Left lung (tissue), 10 donors: ENCODE measurements around the gene UBE2J2. TPM values are rescaled to one million over a fixed set of nuclear protein-coding genes. Genes with fewer than 3 reads are reported as not detected.

Experiments used
- ATAC-seq: fragments of 200-7000 bp; cut with Tn5 transposase; one replicate; pipeline ENCODE4 v1.9.1; 2020; ENCODE audit warnings: moderate library complexity
- DNase-seq, 4 donors: peaks; one replicate each; pipeline ENCODE4 v3.0.0-alpha.2; 2013 to 2020
- H3K27ac ChIP-seq, 2 donors: fragments of 200-600 bp; sonication (generic) in 1 of 2; one replicate each; pipeline versions ENCODE4 v1.5.0 to v1.8.0; 2020 to 2021
- H3K27me3 ChIP-seq, 2 donors: fragments of 200-600 bp; sonication (generic) in 1 of 2; one replicate each; pipeline versions ENCODE4 v1.5.0 to v1.8.0; 2020 to 2021
- H3K36me3 ChIP-seq, 2 donors: fragments of 200-600 bp; sonication (generic) in 1 of 2; one replicate each; pipeline versions ENCODE4 v1.5.0 to v1.8.0; 2020 to 2021
- H3K4me1 ChIP-seq, 2 donors: fragments of 200-600 bp; one replicate each; pipeline ENCODE4 v1.8.0; 2021
- H3K4me3 ChIP-seq, 2 donors: fragments of 200-600 bp; sonication (generic) in 1 of 2; one replicate each; pipeline versions ENCODE4 v1.5.0 to v1.8.0; 2020 to 2021; ENCODE audit warnings: mild to moderate bottlenecking in 1 of 2
- H3K9me3 ChIP-seq, 2 donors: fragments of 200-600 bp; sonication (generic) in 1 of 2; one replicate each; pipeline versions ENCODE4 v1.5.0 to v1.8.0; 2020 to 2021
- CTCF ChIP-seq, 2 donors: fragments of 200-600 bp; sonication (generic) in 1 of 2; IDR thresholded peaks; one replicate each; pipeline versions ENCODE4 v1.5.0 to v1.8.0; 2021; ENCODE audit warnings: antibody characterized with exemption in 2 of 2
- intact Hi-C, 2 donors: fragments of 100-400 bp; cut with DNase I; formaldehyde crosslinking; loops; one replicate each; pipeline versions ENCODE4 v1.11.2 to v1.14.2; 2022
- polyA plus RNA-seq, 6 donors: library from polyadenylated mRNA; unstranded; fragments of 120-200 nt; gene quantifications; one replicate each; pipeline ENCODE4 v1.2.1, GENCODE V29; 2013; ENCODE audit not compliant: insufficient read length in 6 of 6
- total RNA-seq, 2 donors: library from RNA; stranded (reverse); fragmentation: NEBNext Ultra II Directional; extraction: Animal tissue kit (Norgen Biotek cat#: 25700); gene quantifications; one replicate each; pipeline ENCODE4 v1.2.1, GENCODE V29; 2021
- donor health status: DM: no; HTN: yes; CAD: no.
- donor health status: DM: no; HTN: no; CAD: no.

UBE2J2 gene
- total and polyA plus RNA-seq, 8 donors = 42.8 to 68.6 (median 52.1) TPM

GRCh38 chr1:1221887-1222574 lies 51.6 kb downstream of the UBE2J2 start:
- Histone ChIP-seq H3K27me3 (no peaks in the 10 kb centered on the region), H3K4me3 (no peak overlapping the region), H3K27ac (no peak overlapping the region), H3K36me3 (peaks cover 0 to 100% of the 10 kb centered on the region in 2 donors), H3K4me1 (peaks cover 0 to 6% of the 10 kb centered on the region in 2 donors), H3K9me3 (no peaks in the 10 kb centered on the region)
- TF ChIP-seq CTCF (IDR thresholded peaks at IDR 0.05) = no peak
- DNase-seq = no peak
- intact Hi-C loops = no loop called here
- no peak for ATAC-seq

GRCh38 chr1:1220197-1220596 lies 53.5 kb downstream of the UBE2J2 start:
- ATAC-seq (no peak), DNase-seq (no peak)
- Histone ChIP-seq H3K4me1 (peaks cover 0 to 11% of the 10 kb centered on the region in 2 donors), H3K27me3 (no peaks in the 10 kb centered on the region), H3K4me3 (no peak overlapping the region), H3K27ac (no peak overlapping the region), H3K9me3 (no peaks in the 10 kb centered on the region), H3K36me3 (peaks cover 0 to 100% of the 10 kb centered on the region in 2 donors)
- intact Hi-C loops = no loop called here
- no peak for TF ChIP-seq CTCF (IDR thresholded peaks at IDR 0.05)

DNA sequence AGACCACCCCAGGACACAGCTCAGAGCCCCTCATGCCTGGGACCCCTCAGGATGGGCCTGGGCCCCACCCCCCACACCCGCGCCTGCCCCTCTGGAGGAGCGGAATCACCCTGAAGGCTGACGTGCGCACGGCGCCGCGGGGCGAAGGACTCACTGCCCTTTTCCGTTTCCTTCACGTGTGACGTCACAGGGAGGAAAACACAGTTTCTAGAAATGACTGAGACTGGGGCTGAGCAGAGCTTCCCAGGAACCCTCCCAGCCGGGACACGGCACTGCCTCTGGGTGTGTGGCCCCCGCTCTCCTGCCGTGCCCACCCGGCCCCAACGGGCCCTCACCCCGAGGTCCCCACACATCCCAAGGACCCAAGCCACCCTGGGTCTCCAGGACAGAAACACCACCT lies 54.3 kb downstream of the UBE2J2 start:
- DNase-seq = no peak
- no peak overlapping the region for H3K27ac ChIP-seq
- peaks cover 0 to 16% of the 10 kb centered on the region in 2 donors for H3K4me1 ChIP-seq
- H3K9me3 ChIP-seq = no peaks in the 10 kb centered on the region
- no peak for ATAC-seq
- intact Hi-C loops = no loop called here
- no peak overlapping the region for H3K4me3 ChIP-seq
- TF ChIP-seq CTCF (IDR thresholded peaks at IDR 0.05) = no peak
- peaks cover 0 to 92% of the 10 kb centered on the region in 2 donors for H3K36me3 ChIP-seq
- peaks cover 0 to 2% of the 10 kb centered on the region in 2 donors for H3K27me3 ChIP-seq

DNA sequence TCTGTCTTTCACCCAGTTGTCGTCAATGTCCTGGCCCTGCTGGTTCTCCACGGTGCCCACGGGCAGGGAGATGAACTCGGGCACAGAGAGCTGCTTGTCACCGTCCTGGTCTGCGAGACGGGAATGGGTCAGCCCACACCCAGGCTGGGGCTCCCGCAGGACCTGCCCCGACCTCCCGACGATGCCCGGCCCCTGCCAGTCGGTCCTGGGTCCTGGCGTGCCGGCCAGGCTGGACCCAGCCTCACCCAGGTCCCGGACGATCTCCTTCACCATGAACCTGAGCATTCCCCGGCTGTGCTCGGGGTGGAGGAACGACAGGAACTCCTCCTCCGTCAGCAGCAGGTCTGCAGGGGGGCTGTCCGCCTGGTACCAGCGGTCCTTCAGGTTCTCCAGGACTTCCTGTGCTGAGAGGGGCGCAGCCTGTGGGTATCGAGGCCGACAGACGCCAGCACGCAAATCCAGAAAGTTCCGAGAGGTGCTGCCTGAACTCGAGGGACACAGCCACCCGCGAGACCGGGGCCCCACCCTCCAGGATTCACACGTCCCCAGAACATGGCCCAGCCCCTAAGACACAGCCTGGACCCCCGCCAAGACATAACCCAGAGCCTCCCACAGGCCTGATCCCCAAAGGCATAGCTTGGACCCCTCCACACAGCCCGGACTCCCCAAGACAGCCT lies 55.0 kb downstream of the UBE2J2 start:
- ATAC-seq = no peak
- intact Hi-C loops = no loop called here
- H3K4me3 ChIP-seq = no peak overlapping the region
- peaks cover 0 to 9% of the 10 kb centered on the region in 2 donors for H3K27me3 ChIP-seq
- no peaks in the 10 kb centered on the region for H3K9me3 ChIP-seq
- peaks cover 0 to 85% of the 10 kb centered on the region in 2 donors for H3K36me3 ChIP-seq
- no peak overlapping the region for H3K27ac ChIP-seq
- no peak for TF ChIP-seq CTCF (IDR thresholded peaks at IDR 0.05)
- DNase-seq = no peak
- H3K4me1 ChIP-seq = peaks cover 0 to 22% of the 10 kb centered on the region in 2 donors
